ENCODE results near the gene NTPCR. TPM values are rescaled to one million over a fixed set of nuclear protein-coding genes. Genes with fewer than 3 reads are reported as not detected.
"Not testable (repeated sequence)": the region's sequence is repeated elsewhere in the genome, so short reads cannot be mapped to it uniquely, and the experiment has no call there.

Gene NTPCR
- polyA plus RNA-seq, 2 of the 4 experiments (the other 2 are of a cell fraction), result 69.9 to 83.6 TPM

GRCh38 chr1:232925421-232926220, 24.8 kb upstream of the NTPCR start:
- peak; percentile 7 for FAIRE-seq
- 79% methylated on average over 5 of the region's 5 CpGs for WGBS (ENCODE audit: missing lambda C conversion rate)
- CTCF ChIA-PET, result interaction anchor here (0.6 to 0.9 kb wide), 2 partner anchors 26 to 128 kb away, joined by 3 read pairs; no protein-coding TSS in a partner anchor

GRCh38 chr1:232927166-232927565, 23.2 kb upstream of the NTPCR start:
- FAIRE-seq; DNase-seq (ENCODE audit: low read depth in 1 of 2, low spot score in 1 of 2); H3K9me3 ChIP-seq; H3K4me1 ChIP-seq; H3K4me2 ChIP-seq; POLR2A ChIA-PET; H3K4me3 ChIP-seq; H3K27ac ChIP-seq; ATAC-seq: not testable (repeated sequence)
- CTCF ChIA-PET, result interaction anchor here (0.9 kb wide), 1 partner anchor 14 kb away, joined by 3 read pairs; no protein-coding TSS in a partner anchor
- WGBS (ENCODE audit: missing lambda C conversion rate), result 64% methylated on average over 6 of the region's 6 CpGs

More at GRCh38 chr1:232925421-232926220, 24.8 kb upstream of the NTPCR start:
- DNase-seq (ENCODE audit: low read depth in 1 of 2, low spot score in 1 of 2) (no peak), ATAC-seq (no peak)
- Histone ChIP-seq H3K4me2 (no peak overlapping the region), H3K4me1 (no peaks in the 10 kb centered on the region), H3K27ac (no peak overlapping the region), H3K9me3 (no peaks in the 10 kb centered on the region), H3K4me3 (no peak overlapping the region)
- POLR2A ChIA-PET, result no interaction called here
- TF ChIP-seq KDM5A (IDR thresholded peaks at IDR 0.05) (no peak), RFX5 (IDR thresholded peaks at IDR 0.05) (no peak), NPAS2 (CRISPR knock-in tag; IDR thresholded peaks at IDR 0.05; ENCODE audit: borderline replicate concordance) (no peak), MAFK (IDR thresholded peaks at IDR 0.05; ENCODE audit: partially characterized antibody) (no peak), HEYL (CRISPR knock-in tag; IDR thresholded peaks at IDR 0.05) (no peak), EHF (CRISPR knock-in tag; IDR thresholded peaks at IDR 0.05) (no peak), ZFP36 (IDR thresholded peaks at IDR 0.05; ENCODE audit: borderline replicate concordance, partially characterized antibody) (no peak)
- TF ChIP-seq, protein P1, sequence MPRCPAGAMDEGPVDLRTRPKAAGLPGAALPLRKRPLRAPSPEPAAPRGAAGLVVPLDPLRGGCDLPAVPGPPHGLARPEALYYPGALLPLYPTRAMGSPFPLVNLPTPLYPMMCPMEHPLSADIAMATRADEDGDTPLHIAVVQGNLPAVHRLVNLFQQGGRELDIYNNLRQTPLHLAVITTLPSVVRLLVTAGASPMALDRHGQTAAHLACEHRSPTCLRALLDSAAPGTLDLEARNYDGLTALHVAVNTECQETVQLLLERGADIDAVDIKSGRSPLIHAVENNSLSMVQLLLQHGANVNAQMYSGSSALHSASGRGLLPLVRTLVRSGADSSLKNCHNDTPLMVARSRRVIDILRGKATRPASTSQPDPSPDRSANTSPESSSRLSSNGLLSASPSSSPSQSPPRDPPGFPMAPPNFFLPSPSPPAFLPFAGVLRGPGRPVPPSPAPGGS (IDR thresholded peaks at IDR 0.05), result no peak

GRCh38 chr1:232927830-232928505, 22.4 kb upstream of the NTPCR start:
- Histone ChIP-seq H3K4me3 (no peak overlapping the region), H3K27ac (no peak overlapping the region), H3K9me3 (no peaks in the 10 kb centered on the region), H3K4me2 (no peak overlapping the region), H3K4me1 (no peaks in the 10 kb centered on the region)
- TF ChIP-seq MYC (IDR thresholded peaks at IDR 0.05; ENCODE audit: borderline replicate concordance, low read length) (no peak), CHD4 (IDR thresholded peaks at IDR 0.05; ENCODE audit: borderline replicate concordance) (no peak), EHMT2 (IDR thresholded peaks at IDR 0.05; ENCODE audit: low read depth) (no peak), RFX5 (IDR thresholded peaks at IDR 0.05) (no peak), SREBF2 (IDR thresholded peaks at IDR 0.05) (no peak), ZNF302 (CRISPR knock-in tag; IDR thresholded peaks at IDR 0.05) (no peak), JUN (IDR thresholded peaks at IDR 0.05) (no peak), JUNB (IDR thresholded peaks at IDR 0.05) (no peak), HOXB5 (CRISPR knock-in tag; IDR thresholded peaks at IDR 0.05) (no peak), USF2 (IDR thresholded peaks at IDR 0.05) (no peak), POLR2A (IDR thresholded peaks at IDR 0.05; ENCODE audit: low read length) (no peak), REST (IDR thresholded peaks at IDR 0.05) (no peak), RARB (CRISPR knock-in tag; IDR thresholded peaks at IDR 0.05) (no peak), HOXB13 (CRISPR knock-in tag; IDR thresholded peaks at IDR 0.05; ENCODE audit: low read depth) (no peak), FOSL2 (IDR thresholded peaks at IDR 0.05) (no peak), FOSL2 (CRISPR knock-in tag; IDR thresholded peaks at IDR 0.05) (no peak), MAX (IDR thresholded peaks at IDR 0.05) (no peak)
- TF ChIP-seq, protein P1 (IDR thresholded peaks at IDR 0.05), result no peak
- TF ChIP-seq, protein P2, sequence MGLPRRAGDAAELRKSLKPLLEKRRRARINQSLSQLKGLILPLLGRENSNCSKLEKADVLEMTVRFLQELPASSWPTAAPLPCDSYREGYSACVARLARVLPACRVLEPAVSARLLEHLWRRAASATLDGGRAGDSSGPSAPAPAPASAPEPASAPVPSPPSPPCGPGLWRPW (IDR thresholded peaks at IDR 0.05), result no peak
- FAIRE-seq (peak; percentile 28), ATAC-seq (no peak), DNase-seq (ENCODE audit: low read depth in 1 of 2, low spot score in 1 of 2) (no peak)
- CTCF ChIA-PET, result interaction anchor here (0.9 to 1.7 kb wide), 2 partner anchors 9 to 14 kb away, joined by 3 to 4 read pairs; no protein-coding TSS in a partner anchor
- POLR2A ChIA-PET, result interaction anchor here (0.8 kb wide), 1 partner anchor 21 kb away, joined by 3 read pairs; no protein-coding TSS in a partner anchor
- WGBS (ENCODE audit: missing lambda C conversion rate), result 62% methylated on average over 4 of the region's 4 CpGs
